Measurements from ENCODE around the gene RTN4R. TPM values are rescaled to one million over a fixed set of nuclear protein-coding genes. Genes with fewer than 3 reads are reported as not detected.
A peak's percentile ranks its signal among the peaks of the same experiment; 100 is the strongest.
"Not testable (repeated sequence)": the region's sequence is repeated elsewhere in the genome, so short reads cannot be mapped to it uniquely, and the experiment has no call there.

RTN4R gene
- 27.5 TPM for polyA plus RNA-seq (2013, experiment 1 of 4)
- polyA plus RNA-seq (2013, experiment 2 of 4): 25.9 TPM
- 23.4 TPM for polyA plus RNA-seq (2013, experiment 3 of 4)
- 22.3 TPM for polyA plus RNA-seq (2013, experiment 4 of 4)

DNA sequence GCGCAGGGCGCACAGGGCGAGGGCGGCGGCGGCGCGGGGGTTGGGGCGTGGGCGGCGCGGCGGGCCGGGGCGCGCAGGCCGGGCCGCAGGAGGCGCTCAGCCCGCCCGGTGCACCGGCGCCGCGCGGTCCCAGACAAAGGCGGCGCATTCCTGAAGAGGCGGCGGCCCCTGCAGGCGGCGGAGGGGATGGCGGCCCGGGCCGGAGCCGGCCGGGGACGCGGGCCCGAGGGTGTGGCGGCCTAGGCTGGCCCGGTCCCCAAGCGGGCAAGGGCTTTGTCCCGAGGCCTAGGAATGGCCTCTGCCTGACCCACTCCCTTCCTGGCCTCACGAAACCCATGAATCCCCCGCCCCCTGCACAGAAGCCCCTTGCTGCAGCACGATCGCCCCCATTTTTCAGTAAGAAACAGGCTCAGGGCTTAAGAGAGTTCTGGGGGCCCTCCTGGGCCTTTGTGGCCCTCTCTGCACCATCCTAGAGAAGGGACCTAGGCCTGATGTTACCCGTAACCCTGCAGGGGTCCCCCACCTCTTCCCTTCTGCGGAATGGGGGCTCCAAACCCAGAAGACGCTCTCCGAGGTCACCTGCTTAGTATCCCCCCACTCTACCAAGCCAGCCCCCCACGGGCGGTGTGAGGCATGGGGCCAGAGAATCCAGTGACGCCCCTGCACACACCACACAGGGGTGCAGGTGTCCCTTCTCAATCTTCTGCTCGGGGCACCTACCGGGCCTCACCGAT, at the start of gene RTN4R:
RTN4R (minus strand) TSS at position 40 of the 734 bp plus-strand sequence. CDS start 226 bp downstream, outside the sequence.
- WGBS, 2 experiments: 16% methylated on average over 57 of the region's 58 CpGs
- peak within 1 kb of the TSS; percentile 50 for H3K27ac ChIP-seq (ENCODE audit: insufficient read depth, low read depth, low read length, poor library complexity, severe bottlenecking)
- H3K27me3 ChIP-seq (ENCODE audit: control insufficient read depth, insufficient read depth, low read length, poor library complexity, severe bottlenecking): no peaks in the 10 kb centered on the region
- H3K9me3 ChIP-seq (ENCODE audit: control insufficient read depth, low read length): no peaks in the 10 kb centered on the region
- H3K36me3 ChIP-seq (ENCODE audit: control insufficient read depth, insufficient read depth, low read length): no peaks in the 10 kb centered on the region
- H3K4me3 ChIP-seq (ENCODE audit: insufficient read depth, low read depth, low read length): peak within 1 kb of the TSS; percentile 51
- H3K4me1 ChIP-seq (ENCODE audit: control insufficient read depth, insufficient read depth, low read length): peaks cover 19% of the 10 kb centered on the region

DNA sequence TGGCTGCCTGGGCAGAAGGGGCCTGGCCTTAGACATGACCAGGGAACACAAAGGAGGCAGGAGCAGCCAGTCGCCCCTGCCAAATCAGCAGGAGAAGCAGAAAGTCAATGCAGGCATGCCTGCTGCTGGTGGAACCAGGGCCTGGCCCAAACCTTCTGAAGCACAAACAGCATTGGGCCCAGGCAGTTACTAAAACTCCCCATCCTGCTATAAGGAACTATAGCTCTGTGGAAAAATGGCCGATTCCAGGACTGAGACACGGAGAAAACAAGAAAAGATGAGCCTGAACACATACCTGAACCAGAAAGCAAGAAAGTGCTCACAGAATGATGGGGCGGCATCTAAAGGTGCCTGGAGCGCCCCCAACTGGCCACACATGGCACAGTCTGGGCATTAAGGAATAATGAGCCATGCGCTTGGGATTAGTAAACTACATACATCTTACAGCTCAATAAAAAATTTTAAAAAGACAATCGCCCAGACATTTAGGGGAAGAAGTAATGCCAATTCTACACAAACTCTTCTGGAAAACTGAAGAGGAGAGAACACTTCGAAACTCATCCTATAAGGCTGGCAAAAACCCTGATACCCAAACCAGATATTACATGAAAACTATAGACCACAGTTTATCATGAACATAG, 49.4 kb upstream of the RTN4R start:
- H3K27ac ChIP-seq (ENCODE audit: insufficient read depth, low read depth, low read length, poor library complexity, severe bottlenecking); H3K9me3 ChIP-seq (ENCODE audit: control insufficient read depth, low read length); H3K4me3 ChIP-seq (ENCODE audit: insufficient read depth, low read depth, low read length); H3K4me1 ChIP-seq (ENCODE audit: control insufficient read depth, insufficient read depth, low read length); H3K36me3 ChIP-seq (ENCODE audit: control insufficient read depth, insufficient read depth, low read length); H3K27me3 ChIP-seq (ENCODE audit: control insufficient read depth, insufficient read depth, low read length, poor library complexity, severe bottlenecking): not testable (repeated sequence)
- 38 to 48% methylated on average over 5 to 7 of the region's 8 CpGs for WGBS, 2 experiments

DNA sequence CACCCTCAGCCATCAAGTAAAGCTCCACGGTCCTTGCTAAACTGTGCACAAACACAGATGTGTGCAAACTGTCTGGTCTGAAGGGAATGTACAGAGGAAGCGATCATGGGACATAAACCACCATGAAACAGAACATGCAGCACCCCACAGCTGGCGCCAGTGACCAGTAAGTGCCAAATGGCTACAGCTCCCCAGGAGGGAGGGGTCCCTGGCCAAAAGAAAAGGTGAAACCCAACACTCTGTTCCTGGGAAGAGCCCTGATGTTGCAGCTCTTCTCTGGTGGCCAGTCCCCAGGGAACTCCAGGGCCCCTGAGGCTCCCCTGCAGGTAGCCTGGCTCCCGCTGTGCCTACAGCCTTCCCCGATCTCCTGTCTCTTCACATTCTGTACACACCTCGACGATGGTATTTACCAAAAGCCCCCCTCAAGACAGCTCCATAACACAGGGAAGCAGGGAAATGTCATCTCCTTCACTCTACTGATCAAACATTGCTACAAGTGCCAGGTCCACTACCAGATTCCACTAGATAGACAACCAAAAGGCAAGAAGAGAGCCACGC, 48.8 kb upstream of the RTN4R start:
- Histone ChIP-seq H3K4me1 (ENCODE audit: control insufficient read depth, insufficient read depth, low read length) (peaks cover 6% of the 10 kb centered on the region), H3K27ac (ENCODE audit: insufficient read depth, low read depth, low read length, poor library complexity, severe bottlenecking) (no peak overlapping the region), H3K9me3 (ENCODE audit: control insufficient read depth, low read length) (no peaks in the 10 kb centered on the region), H3K4me3 (ENCODE audit: insufficient read depth, low read depth, low read length) (no peak overlapping the region), H3K36me3 (ENCODE audit: control insufficient read depth, insufficient read depth, low read length) (no peaks in the 10 kb centered on the region), H3K27me3 (ENCODE audit: control insufficient read depth, insufficient read depth, low read length, poor library complexity, severe bottlenecking) (no peaks in the 10 kb centered on the region)
- 86 to 87% methylated on average over 8 of the region's 8 CpGs for WGBS, 2 experiments

DNA sequence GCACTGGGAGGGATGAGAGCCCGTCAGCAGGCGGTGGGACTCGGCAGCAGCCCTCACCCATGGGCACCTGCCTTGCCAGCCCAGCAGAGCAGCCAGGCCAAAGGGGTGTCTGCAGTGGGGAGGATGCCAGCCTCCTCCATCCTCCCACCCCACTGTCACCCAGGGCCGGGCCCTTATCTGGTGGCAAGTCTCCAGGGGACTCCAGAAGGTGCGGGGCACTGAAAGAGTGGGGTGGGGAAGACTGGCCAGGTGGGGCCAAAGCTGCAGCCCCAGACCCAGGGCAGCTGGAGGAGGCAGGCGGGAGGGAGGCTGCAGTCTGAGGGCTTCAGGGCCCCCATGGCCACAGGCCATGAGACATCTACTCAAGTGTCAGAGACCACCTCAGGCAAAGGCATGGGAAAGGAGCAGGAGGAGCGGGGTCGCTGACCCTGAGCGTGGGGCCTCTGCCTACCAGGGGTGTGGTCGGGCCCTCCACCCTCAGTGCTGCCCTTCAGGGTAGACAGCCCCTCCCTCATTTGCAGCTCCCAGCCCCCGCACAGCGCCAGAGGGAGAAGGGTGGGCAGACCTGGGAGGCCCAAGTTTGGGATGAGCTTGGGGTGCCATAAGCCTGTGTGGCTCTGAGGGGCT, 48.2 kb upstream of the RTN4R start:
- WGBS, 2 experiments: 95 to 96% methylated on average over 12 of the region's 12 CpGs
- Histone ChIP-seq H3K4me3 (ENCODE audit: insufficient read depth, low read depth, low read length) (no peak overlapping the region), H3K27ac (ENCODE audit: insufficient read depth, low read depth, low read length, poor library complexity, severe bottlenecking) (no peak overlapping the region), H3K4me1 (ENCODE audit: control insufficient read depth, insufficient read depth, low read length) (peaks cover 6% of the 10 kb centered on the region), H3K36me3 (ENCODE audit: control insufficient read depth, insufficient read depth, low read length) (no peaks in the 10 kb centered on the region), H3K27me3 (ENCODE audit: control insufficient read depth, insufficient read depth, low read length, poor library complexity, severe bottlenecking) (no peaks in the 10 kb centered on the region), H3K9me3 (ENCODE audit: control insufficient read depth, low read length) (no peaks in the 10 kb centered on the region)

DNA sequence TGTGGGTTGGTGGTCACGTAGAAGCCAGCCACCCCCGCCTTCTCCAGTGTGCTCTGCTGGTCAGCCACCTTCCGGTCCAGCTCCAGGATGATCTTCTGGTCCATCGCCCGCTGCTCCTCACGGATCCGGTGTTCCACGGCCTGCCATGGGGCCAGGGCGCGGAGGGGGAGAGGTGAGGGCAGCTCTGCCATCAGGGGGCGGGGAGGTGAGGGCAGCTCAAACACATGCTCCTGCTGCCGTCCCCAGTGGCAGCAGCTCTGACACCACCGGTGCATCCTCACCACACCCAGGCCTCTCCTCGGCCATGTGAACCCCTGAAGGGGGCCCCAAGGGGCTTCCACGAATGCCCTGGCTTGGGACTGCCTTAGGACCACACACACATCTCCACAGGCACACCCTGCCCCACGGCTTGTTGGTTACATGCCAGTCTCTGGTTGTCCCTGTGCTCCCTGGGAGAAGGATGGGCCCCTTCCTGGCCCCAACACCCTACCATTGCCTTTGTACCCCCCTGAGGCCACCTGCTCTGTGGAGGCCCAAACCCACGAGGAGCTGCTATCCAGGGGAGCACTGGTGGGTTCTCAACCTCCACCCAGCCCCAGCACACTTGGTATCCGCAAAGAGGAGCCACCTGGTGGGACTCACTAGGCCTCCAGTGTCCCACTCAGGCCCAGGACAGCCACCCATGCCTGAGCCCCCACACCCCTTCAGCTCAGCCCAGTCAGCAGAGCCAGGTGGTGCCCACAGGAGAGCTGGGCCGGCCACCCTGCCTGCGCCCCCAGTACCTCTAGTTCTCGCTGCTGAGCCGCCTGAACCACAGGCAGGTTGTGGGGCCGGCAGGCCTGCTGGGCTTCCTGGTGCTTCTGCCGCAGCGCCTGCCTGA, 47.5 kb upstream of the RTN4R start:
- H3K4me1 ChIP-seq (ENCODE audit: control insufficient read depth, insufficient read depth, low read length): peaks cover 6% of the 10 kb centered on the region
- no peaks in the 10 kb centered on the region for H3K36me3 ChIP-seq (ENCODE audit: control insufficient read depth, insufficient read depth, low read length)
- no peak overlapping the region for H3K27ac ChIP-seq (ENCODE audit: insufficient read depth, low read depth, low read length, poor library complexity, severe bottlenecking)
- WGBS, 2 experiments: 92 to 95% methylated on average over 25 of the region's 25 CpGs
- no peak overlapping the region for H3K4me3 ChIP-seq (ENCODE audit: insufficient read depth, low read depth, low read length)
- no peaks in the 10 kb centered on the region for H3K9me3 ChIP-seq (ENCODE audit: control insufficient read depth, low read length)
- H3K27me3 ChIP-seq (ENCODE audit: control insufficient read depth, insufficient read depth, low read length, poor library complexity, severe bottlenecking): no peaks in the 10 kb centered on the region

DNA sequence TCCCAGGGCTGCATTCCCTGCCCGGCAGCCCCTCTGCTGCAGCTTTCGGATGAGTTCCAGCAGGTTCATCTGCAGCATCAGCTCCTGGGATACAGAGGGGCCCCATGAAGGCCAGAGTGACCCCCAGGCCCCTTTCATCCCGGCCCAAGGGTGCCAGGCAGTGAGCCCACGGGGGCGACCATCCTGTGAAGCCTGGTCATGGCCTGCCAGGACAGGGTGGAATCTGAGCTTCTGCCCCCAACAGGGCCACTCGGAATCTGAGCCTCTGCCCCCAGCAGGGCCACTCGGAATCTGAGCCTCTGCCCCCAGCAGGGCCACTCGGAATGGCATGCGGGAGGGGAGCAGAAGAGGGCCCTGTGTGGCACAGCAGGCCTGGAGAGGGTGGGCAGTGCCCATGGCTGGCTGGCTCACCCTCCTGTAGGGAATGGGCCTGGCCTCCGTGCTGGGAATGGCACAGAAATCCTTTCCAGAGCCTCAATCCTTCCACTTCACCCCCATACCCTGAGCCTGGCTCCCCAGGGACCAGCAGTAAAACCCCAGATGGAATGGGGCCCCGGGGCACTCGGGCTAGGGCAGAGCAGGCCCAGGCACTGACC, 46.7 kb upstream of the RTN4R start:
- WGBS, 2 experiments: 84 to 86% methylated on average over 12 of the region's 12 CpGs

DNA sequence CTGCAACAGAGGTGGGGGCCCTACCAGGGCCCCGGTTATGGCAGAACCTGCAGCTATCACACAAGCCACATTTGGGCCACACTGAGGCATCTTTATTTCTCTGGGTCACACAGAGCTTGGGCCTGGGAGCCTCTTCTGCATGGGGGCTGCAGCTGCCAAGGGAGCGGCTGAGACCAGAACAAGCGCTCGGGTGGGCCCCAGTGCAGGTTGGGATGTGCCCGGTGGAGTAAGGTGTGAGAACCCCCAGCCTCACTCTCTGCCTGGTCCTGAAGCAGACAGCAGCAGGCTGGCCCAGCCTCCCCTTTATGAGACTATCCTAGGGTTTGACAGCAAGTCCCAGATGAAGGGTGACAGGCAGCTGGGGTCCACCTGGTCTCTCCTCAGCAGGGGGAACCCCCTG, 46.1 kb upstream of the RTN4R start:
- H3K9me3 ChIP-seq (ENCODE audit: control insufficient read depth, low read length); H3K4me3 ChIP-seq (ENCODE audit: insufficient read depth, low read depth, low read length); H3K4me1 ChIP-seq (ENCODE audit: control insufficient read depth, insufficient read depth, low read length); H3K27me3 ChIP-seq (ENCODE audit: control insufficient read depth, insufficient read depth, low read length, poor library complexity, severe bottlenecking); H3K27ac ChIP-seq (ENCODE audit: insufficient read depth, low read depth, low read length, poor library complexity, severe bottlenecking); H3K36me3 ChIP-seq (ENCODE audit: control insufficient read depth, insufficient read depth, low read length): not testable (repeated sequence)
- 100% methylated on average over 3 of the region's 5 CpGs for WGBS, 2 experiments

More for the DNA sequence above, 46.7 kb upstream of the RTN4R start:
- not testable (repeated sequence) for H3K27me3 ChIP-seq (ENCODE audit: control insufficient read depth, insufficient read depth, low read length, poor library complexity, severe bottlenecking); H3K9me3 ChIP-seq (ENCODE audit: control insufficient read depth, low read length); H3K27ac ChIP-seq (ENCODE audit: insufficient read depth, low read depth, low read length, poor library complexity, severe bottlenecking); H3K4me1 ChIP-seq (ENCODE audit: control insufficient read depth, insufficient read depth, low read length); H3K4me3 ChIP-seq (ENCODE audit: insufficient read depth, low read depth, low read length); H3K36me3 ChIP-seq (ENCODE audit: control insufficient read depth, insufficient read depth, low read length)

DNA sequence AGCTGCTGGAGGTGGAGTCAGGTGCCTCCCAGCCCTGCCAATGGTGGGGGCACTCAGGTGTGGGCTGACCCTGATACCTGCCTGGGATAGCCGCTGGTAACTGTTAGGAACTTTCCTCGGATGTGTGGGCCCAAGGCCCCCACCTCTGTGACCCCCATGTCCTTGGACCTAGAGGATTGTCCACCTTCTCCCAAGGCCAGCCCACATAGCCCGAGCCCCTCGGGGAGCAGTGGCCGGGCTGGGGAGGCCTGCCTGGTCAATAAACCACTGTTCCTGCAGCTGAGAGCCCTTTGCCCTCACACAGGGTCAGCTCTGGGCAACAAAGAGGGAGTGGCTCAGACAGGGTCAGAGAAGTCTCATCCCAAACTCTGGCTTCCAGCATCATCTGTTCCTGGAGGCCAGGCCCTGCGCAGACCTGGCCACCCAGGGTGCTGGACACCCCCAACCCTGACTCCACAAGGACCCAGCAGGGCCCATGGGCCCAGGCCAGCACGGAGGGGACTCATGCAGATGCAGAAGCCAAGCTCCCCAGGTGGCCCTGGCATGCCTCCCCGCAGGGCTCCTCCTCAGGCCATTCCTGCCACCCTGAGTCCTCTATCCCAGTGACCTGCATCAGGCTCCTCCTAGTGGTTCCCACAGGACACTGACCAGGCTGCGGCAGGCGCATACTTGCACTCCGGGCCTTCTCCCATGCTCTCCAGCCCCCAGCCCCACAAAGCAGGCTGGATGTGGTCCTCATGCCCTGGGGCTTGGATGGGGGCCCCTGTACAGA, 45.4 kb upstream of the RTN4R start:
- not testable (repeated sequence) for H3K4me3 ChIP-seq (ENCODE audit: insufficient read depth, low read depth, low read length); H3K27me3 ChIP-seq (ENCODE audit: control insufficient read depth, insufficient read depth, low read length, poor library complexity, severe bottlenecking); H3K27ac ChIP-seq (ENCODE audit: insufficient read depth, low read depth, low read length, poor library complexity, severe bottlenecking); H3K9me3 ChIP-seq (ENCODE audit: control insufficient read depth, low read length); H3K36me3 ChIP-seq (ENCODE audit: control insufficient read depth, insufficient read depth, low read length); H3K4me1 ChIP-seq (ENCODE audit: control insufficient read depth, insufficient read depth, low read length)
- WGBS, 2 experiments: 82 to 83% methylated on average over 6 to 8 of the region's 11 CpGs
